Measurements from ENCODE around the gene HDAC9. TPM values are rescaled to one million over a fixed set of nuclear protein-coding genes. Genes with fewer than 3 reads are reported as not detected.

The HDAC9 gene
- total RNA-seq, 4 donors from 2014 or later: 51.2 to 194 (median 106) TPM

- ATAC-seq: no peak
- TF ChIP-seq CTCF (IDR thresholded peaks at IDR 0.05): no peak
- no peak for TF ChIP-seq POLR2A (IDR thresholded peaks at IDR 0.05)
- no peak for TF ChIP-seq EP300 (IDR thresholded peaks at IDR 0.05)
- TF ChIP-seq POLR2AphosphoS5 (IDR thresholded peaks at IDR 0.05): no peak
- H3K27me3 ChIP-seq: no peaks in the 10 kb centered on the region
- no peaks in the 10 kb centered on the region for H3K9me3 ChIP-seq
- 93 to 100% methylated on average over 2 of the region's 2 CpGs for WGBS, 2 donors (ENCODE audit: low coverage in 1 of 2)
- no peaks in the 10 kb centered on the region for H3K36me3 ChIP-seq
- H3K4me3 ChIP-seq: no peak overlapping the region
- H3K4me1 ChIP-seq: peaks cover 0 to 8% (median 3%) of the 10 kb centered on the region in 3 donors
- H3K27ac ChIP-seq: no peak overlapping the region
These were observed 40.4 kb downstream of the HDAC9 start for GRCh38 chr7:18535810-18536415.

GRCh38 chr7:18536486-18536885 is 40.9 kb downstream of the HDAC9 start:
- H3K27ac ChIP-seq: no peak overlapping the region
- no peak for TF ChIP-seq EP300 (IDR thresholded peaks at IDR 0.05)
- ATAC-seq: no peak
- WGBS, 2 donors (ENCODE audit: low coverage in 1 of 2): 56% methylated on average over 1 of the region's 1 CpG
- H3K4me1 ChIP-seq: peaks cover 0 to 14% (median 3%) of the 10 kb centered on the region in 3 donors
- H3K4me3 ChIP-seq: no peak overlapping the region
- H3K9me3 ChIP-seq: no peaks in the 10 kb centered on the region
- H3K36me3 ChIP-seq: no peaks in the 10 kb centered on the region
- no peaks in the 10 kb centered on the region for H3K27me3 ChIP-seq

GRCh38 chr7:18538554-18539250 is 43.2 kb downstream of the HDAC9 start:
- Histone ChIP-seq H3K27ac (no peak overlapping the region), H3K36me3 (no peaks in the 10 kb centered on the region), H3K4me1 (peaks cover 0 to 21% (median 3%) of the 10 kb centered on the region in 3 donors), H3K4me3 (no peak overlapping the region), H3K27me3 (no peaks in the 10 kb centered on the region), H3K9me3 (no peaks in the 10 kb centered on the region)
- no peak for ATAC-seq
- TF ChIP-seq CTCF (IDR thresholded peaks at IDR 0.05) (no peak), EP300 (IDR thresholded peaks at IDR 0.05) (no peak)

GRCh38 chr7:18540396-18540795 is 44.8 kb downstream of the HDAC9 start:
- Histone ChIP-seq H3K9me3 (no peaks in the 10 kb centered on the region), H3K27me3 (no peaks in the 10 kb centered on the region), H3K4me3 (no peak overlapping the region), H3K4me1 (peaks cover 0 to 21% (median 3%) of the 10 kb centered on the region in 3 donors), H3K36me3 (no peaks in the 10 kb centered on the region), H3K27ac (no peak overlapping the region)
- TF ChIP-seq EP300 (IDR thresholded peaks at IDR 0.05) (no peak), CTCF (IDR thresholded peaks at IDR 0.05) (no peak), POLR2A (IDR thresholded peaks at IDR 0.05) (no peak), POLR2AphosphoS5 (IDR thresholded peaks at IDR 0.05) (no peak)
- ATAC-seq: no peak
- 76 to 83% methylated on average over 1 of the region's 1 CpG for WGBS, 2 donors (ENCODE audit: low coverage in 1 of 2)

GRCh38 chr7:18541181-18541870 is 45.8 kb downstream of the HDAC9 start:
- TF ChIP-seq CTCF (IDR thresholded peaks at IDR 0.05): no peak
- no peak for TF ChIP-seq POLR2A (IDR thresholded peaks at IDR 0.05)
- peak; percentile 86 for TF ChIP-seq POLR2AphosphoS5 (IDR thresholded peaks at IDR 0.05)
- TF ChIP-seq EP300 (IDR thresholded peaks at IDR 0.05): no peak
- Histone ChIP-seq H3K4me1 (peaks cover 0 to 21% (median 3%) of the 10 kb centered on the region in 3 donors), H3K4me3 (no peak overlapping the region), H3K27me3 (no peaks in the 10 kb centered on the region), H3K36me3 (no peaks in the 10 kb centered on the region), H3K27ac (peak overlapping the region in 1 of 4 donors; percentile 50), H3K9me3 (no peaks in the 10 kb centered on the region)
- 18 to 24% methylated on average over 4 of the region's 4 CpGs for WGBS, 2 donors (ENCODE audit: low coverage in 1 of 2)
- no peak for ATAC-seq

All from gastroesophageal sphincter (tissue), 4 donors.